Memory B cell (primary cell): ENCODE measurements around the gene AP3D1.
"Not testable (repeated sequence)": the region's sequence is repeated elsewhere in the genome, so short reads cannot be mapped to it uniquely, and the experiment has no call there.

Experiments
- ATAC-seq: fragments of 150-1000 bp; cut with Tn5 transposase; 2 replicates; pipeline ENCODE4 v1.10.0; 2021; ENCODE audit warnings: low read depth, mild to moderate bottlenecking, moderate library complexity
- DNase-seq, 2 donors: peaks; one replicate each; pipeline ENCODE4 v3.0.0; 2022; ENCODE audit warnings: low spot score in 2 of 2
- H3K27ac Mint-ChIP-seq: one replicate; pipeline ENCODE4 v1.8.0; 2022; ENCODE audit warnings: mild to moderate bottlenecking, moderate library complexity, mixed read lengths
- H3K27me3 Mint-ChIP-seq: one replicate; pipeline ENCODE4 v1.8.0; 2022; ENCODE audit warnings: mixed read lengths
- H3K36me3 Mint-ChIP-seq: one replicate; pipeline ENCODE4 v1.8.0; 2022; ENCODE audit warnings: mild to moderate bottlenecking, mixed read lengths
- H3K4me1 Mint-ChIP-seq: one replicate; pipeline ENCODE4 v1.8.0; 2022; ENCODE audit warnings: mixed read lengths
- H3K4me3 Mint-ChIP-seq: one replicate; pipeline ENCODE4 v1.8.0; 2022; ENCODE audit warnings: mild to moderate bottlenecking, moderate library complexity, mixed read lengths
- H3K9me3 Mint-ChIP-seq: one replicate; pipeline ENCODE4 v1.8.0; 2022; ENCODE audit warnings: mixed read lengths

Gene AP3D1

GRCh38 chr19:2091926-2092525 lies 59.3 kb downstream of the AP3D1 start:
- ATAC-seq, DNase-seq, H3K9me3 Mint-ChIP-seq, H3K27me3 Mint-ChIP-seq, H3K36me3 Mint-ChIP-seq: not testable (repeated sequence)
- Mint-ChIP-seq H3K27ac (peak overlapping the region; percentile 98), H3K4me3 (peak overlapping the region; percentile 59), H3K4me1 (peaks cover 45% of the 10 kb centered on the region)

- Mint-ChIP-seq H3K4me3 (peak overlapping the region; percentile 75), H3K4me1 (peaks cover 53% of the 10 kb centered on the region), H3K36me3 (peaks cover 12% of the 10 kb centered on the region), H3K9me3 (no peaks in the 10 kb centered on the region), H3K27me3 (no peaks in the 10 kb centered on the region), H3K27ac (peak overlapping the region; percentile 98)
- no peak for DNase-seq
- no peak for ATAC-seq
These were observed 61.7 kb downstream of the AP3D1 start for GRCh38 chr19:2089727-2090053.

GRCh38 chr19:2089001-2089711 lies 62.2 kb downstream of the AP3D1 start:
- peak; percentile 2 for ATAC-seq

GRCh38 chr19:2087621-2088100 lies 63.7 kb downstream of the AP3D1 start:
- Mint-ChIP-seq H3K36me3 (peaks cover 14% of the 10 kb centered on the region), H3K4me3 (peak overlapping the region; percentile 81), H3K4me1 (peaks cover 49% of the 10 kb centered on the region), H3K27me3 (no peaks in the 10 kb centered on the region), H3K27ac (peak overlapping the region; percentile 98), H3K9me3 (no peaks in the 10 kb centered on the region)
- peak; percentile 73 to 74 for DNase-seq
- peak; percentile 44 for ATAC-seq

More at GRCh38 chr19:2089001-2089711, 62.2 kb downstream of the AP3D1 start:
- H3K4me3 Mint-ChIP-seq, result peak overlapping the region; percentile 60
- no peaks in the 10 kb centered on the region for H3K27me3 Mint-ChIP-seq
- H3K36me3 Mint-ChIP-seq, result peaks cover 9% of the 10 kb centered on the region
- no peaks in the 10 kb centered on the region for H3K9me3 Mint-ChIP-seq
- H3K27ac Mint-ChIP-seq, result peak overlapping the region; percentile 98
- H3K4me1 Mint-ChIP-seq, result peaks cover 49% of the 10 kb centered on the region
- peak in 1 of 2 donors; percentile 66 for DNase-seq

GRCh38 chr19:2086695-2087620 lies 64.4 kb downstream of the AP3D1 start:
- Mint-ChIP-seq H3K4me1 (peaks cover 51% of the 10 kb centered on the region), H3K36me3 (peaks cover 13% of the 10 kb centered on the region), H3K4me3 (peak overlapping the region; percentile 81), H3K27ac (peak overlapping the region; percentile 98)
- ATAC-seq, H3K9me3 Mint-ChIP-seq, DNase-seq, H3K27me3 Mint-ChIP-seq: not testable (repeated sequence)

- Mint-ChIP-seq H3K27me3 (no peaks in the 10 kb centered on the region), H3K36me3 (peaks cover 12% of the 10 kb centered on the region), H3K4me3 (peak overlapping the region; percentile 95), H3K9me3 (no peaks in the 10 kb centered on the region), H3K4me1 (peaks cover 57% of the 10 kb centered on the region), H3K27ac (peak overlapping the region; percentile 98)
- DNase-seq (peak; percentile 78 to 92), ATAC-seq (peak; percentile 54)
These were observed 66.2 kb downstream of the AP3D1 start for GRCh38 chr19:2084993-2085720.

- H3K4me3 Mint-ChIP-seq, result peak overlapping the region; percentile 95
- ATAC-seq, result no peak
- peak overlapping the region; percentile 98 for H3K27ac Mint-ChIP-seq
- DNase-seq, result no peak
- H3K9me3 Mint-ChIP-seq, result no peaks in the 10 kb centered on the region
- H3K4me1 Mint-ChIP-seq, result peaks cover 55% of the 10 kb centered on the region
- no peaks in the 10 kb centered on the region for H3K27me3 Mint-ChIP-seq
- peaks cover 18% of the 10 kb centered on the region for H3K36me3 Mint-ChIP-seq
These were observed 68.1 kb downstream of the AP3D1 start for GRCh38 chr19:2083174-2083854.

GRCh38 chr19:2081873-2082810 lies 69.2 kb downstream of the AP3D1 start:
- ATAC-seq, result peak; percentile 26

GRCh38 chr19:2080336-2080988 lies 70.9 kb downstream of the AP3D1 start:
- DNase-seq (no peak), ATAC-seq (no peak)
- H3K4me1 Mint-ChIP-seq, result peaks cover 38% of the 10 kb centered on the region
- H3K27ac Mint-ChIP-seq, result peak overlapping the region; percentile 98
- H3K27me3 Mint-ChIP-seq, result no peaks in the 10 kb centered on the region
- H3K9me3 Mint-ChIP-seq, result no peaks in the 10 kb centered on the region
- H3K4me3 Mint-ChIP-seq, result peak overlapping the region; percentile 95
- peaks cover 29% of the 10 kb centered on the region for H3K36me3 Mint-ChIP-seq

More at GRCh38 chr19:2081873-2082810, 69.2 kb downstream of the AP3D1 start:
- Mint-ChIP-seq H3K27ac (peak overlapping the region; percentile 98), H3K4me3 (peak overlapping the region; percentile 95), H3K4me1 (peaks cover 45% of the 10 kb centered on the region), H3K9me3 (no peaks in the 10 kb centered on the region), H3K36me3 (peaks cover 21% of the 10 kb centered on the region), H3K27me3 (no peaks in the 10 kb centered on the region)
- no peak for DNase-seq

- Mint-ChIP-seq H3K27me3 (no peaks in the 10 kb centered on the region), H3K27ac (peak overlapping the region; percentile 98), H3K9me3 (no peaks in the 10 kb centered on the region), H3K4me3 (peak overlapping the region; percentile 95), H3K36me3 (peaks cover 27% of the 10 kb centered on the region), H3K4me1 (peaks cover 37% of the 10 kb centered on the region)
- ATAC-seq (peak; percentile 6), DNase-seq (no peak)
These were observed 71.5 kb downstream of the AP3D1 start for GRCh38 chr19:2079865-2080301.

- peak overlapping the region; percentile 98 for H3K27ac Mint-ChIP-seq
- no peak for ATAC-seq
- H3K9me3 Mint-ChIP-seq, result no peaks in the 10 kb centered on the region
- peak overlapping the region; percentile 95 for H3K4me3 Mint-ChIP-seq
- no peak for DNase-seq
- H3K36me3 Mint-ChIP-seq, result peaks cover 27% of the 10 kb centered on the region
- H3K4me1 Mint-ChIP-seq, result peaks cover 44% of the 10 kb centered on the region
- no peaks in the 10 kb centered on the region for H3K27me3 Mint-ChIP-seq
These were observed 72.1 kb downstream of the AP3D1 start for GRCh38 chr19:2079076-2079864.
